Activated CD4-positive, alpha-beta T cell treated with anti-CD3 and anti-CD28 coated beads, Interleukin-2, amount 10 ng/mL, durations not matched to agents 24 days and 14 days (primary cell): ENCODE measurements around the gene MRTFA. TPM values are rescaled to one million over a fixed set of nuclear protein-coding genes. Genes with fewer than 3 reads are reported as not detected.
A peak's percentile ranks its signal among the peaks of the same experiment; 100 is the strongest.

Experiments used
- DNase-seq: peaks from one replicate; pipeline ENCODE4 v3.0.0; 2022
- H3K27ac Mint-ChIP-seq: one replicate; pipeline ENCODE4 v1.8.0; 2022; ENCODE audit warnings: mild to moderate bottlenecking, mixed read lengths
- H3K27me3 Mint-ChIP-seq: one replicate; pipeline ENCODE4 v1.8.0; 2022; ENCODE audit warnings: mixed read lengths
- H3K36me3 Mint-ChIP-seq: one replicate; pipeline ENCODE4 v1.8.0; 2022; ENCODE audit warnings: low read depth, mild to moderate bottlenecking, mixed read lengths
- H3K4me1 Mint-ChIP-seq: one replicate; pipeline ENCODE4 v1.8.0; 2021; ENCODE audit warnings: mixed read lengths
- H3K4me3 Mint-ChIP-seq: one replicate; pipeline ENCODE4 v1.8.0; 2022; ENCODE audit warnings: mild to moderate bottlenecking, moderate library complexity, mixed read lengths
- H3K9me3 Mint-ChIP-seq: one replicate; pipeline ENCODE4 v1.8.0; 2021; ENCODE audit warnings: mixed read lengths
- intact Hi-C: fragments of 100-400 bp; cut with micrococcal nuclease; formaldehyde crosslinking; loops from one replicate; pipeline ENCODE4 v1.15.1; 2023
- total RNA-seq: library from RNA; stranded (reverse); gene quantifications from 2 replicates; pipeline ENCODE4 v1.2.3, GENCODE V29; 2022

The MRTFA gene
- total RNA-seq, 1 donor from 2014 or later = 51.7 TPM

DNA sequence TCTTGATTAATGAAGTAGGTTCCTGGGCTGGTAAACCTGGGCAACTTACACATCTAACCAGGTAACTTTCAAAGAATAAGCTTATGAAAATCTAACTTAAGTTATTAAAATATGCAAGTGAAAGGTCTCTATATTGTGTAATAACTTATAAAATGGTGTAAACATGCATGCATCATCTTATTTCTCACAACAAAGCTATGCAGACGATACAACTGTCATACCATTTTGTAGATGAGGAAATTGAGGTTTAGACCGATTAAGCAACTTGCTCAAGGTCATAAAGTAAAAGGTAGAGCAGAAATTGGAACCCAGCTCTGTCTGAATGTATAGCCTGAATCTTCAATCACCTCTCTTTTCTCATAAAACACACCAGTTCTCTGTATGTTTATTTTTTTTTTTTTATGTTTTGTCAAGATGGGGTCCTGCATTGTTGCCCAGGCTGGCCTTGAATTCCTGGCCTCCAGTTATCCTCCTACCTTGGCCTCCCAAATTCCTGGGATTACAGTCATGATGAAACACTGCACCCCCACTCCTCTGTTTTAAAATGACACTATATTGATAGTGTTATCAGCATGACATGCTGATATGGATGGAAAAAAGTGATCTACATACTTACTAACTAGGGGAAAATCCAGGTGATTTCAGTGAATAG is 156.5 kb downstream of the MRTFA start:
- no peak for DNase-seq
- H3K4me3 Mint-ChIP-seq = no peak overlapping the region
- no peaks in the 10 kb centered on the region for H3K9me3 Mint-ChIP-seq
- intact Hi-C loops = no loop called here
- H3K27ac Mint-ChIP-seq = no peak overlapping the region
- peaks cover 2% of the 10 kb centered on the region for H3K36me3 Mint-ChIP-seq
- no peaks in the 10 kb centered on the region for H3K27me3 Mint-ChIP-seq
- peaks cover 26% of the 10 kb centered on the region for H3K4me1 Mint-ChIP-seq

DNA sequence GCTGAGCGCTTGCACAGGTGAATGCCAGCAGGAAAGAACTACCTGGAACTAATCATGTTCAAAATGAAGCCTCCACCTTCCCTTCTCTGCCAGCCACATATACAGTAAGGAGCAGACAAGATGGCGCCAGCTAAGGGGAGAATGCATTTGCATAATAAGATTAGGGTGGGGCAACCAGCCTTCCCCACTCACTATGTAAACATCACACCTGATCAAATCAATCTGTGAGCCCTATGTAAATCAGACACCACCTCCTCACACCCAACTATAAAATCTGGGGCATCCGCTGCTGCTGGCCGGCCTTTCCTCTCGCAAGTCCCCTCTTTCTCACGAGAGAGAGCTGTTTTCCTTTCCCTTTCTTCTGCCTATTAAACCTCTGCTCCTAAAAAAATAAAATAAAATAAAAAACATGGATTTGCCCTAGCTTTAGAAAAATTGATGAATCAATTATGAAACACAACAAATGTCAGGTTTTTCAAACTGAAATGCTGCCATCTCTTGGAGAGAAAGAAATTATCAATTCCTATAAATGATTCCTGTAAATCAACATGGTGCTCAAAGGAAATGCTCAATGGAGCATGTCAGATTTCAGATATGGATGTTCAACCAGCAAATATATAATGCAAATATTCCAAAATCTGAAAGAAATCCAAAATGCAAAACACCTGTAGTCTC is 157.3 kb downstream of the MRTFA start:
- no peaks in the 10 kb centered on the region for H3K27me3 Mint-ChIP-seq

DNA sequence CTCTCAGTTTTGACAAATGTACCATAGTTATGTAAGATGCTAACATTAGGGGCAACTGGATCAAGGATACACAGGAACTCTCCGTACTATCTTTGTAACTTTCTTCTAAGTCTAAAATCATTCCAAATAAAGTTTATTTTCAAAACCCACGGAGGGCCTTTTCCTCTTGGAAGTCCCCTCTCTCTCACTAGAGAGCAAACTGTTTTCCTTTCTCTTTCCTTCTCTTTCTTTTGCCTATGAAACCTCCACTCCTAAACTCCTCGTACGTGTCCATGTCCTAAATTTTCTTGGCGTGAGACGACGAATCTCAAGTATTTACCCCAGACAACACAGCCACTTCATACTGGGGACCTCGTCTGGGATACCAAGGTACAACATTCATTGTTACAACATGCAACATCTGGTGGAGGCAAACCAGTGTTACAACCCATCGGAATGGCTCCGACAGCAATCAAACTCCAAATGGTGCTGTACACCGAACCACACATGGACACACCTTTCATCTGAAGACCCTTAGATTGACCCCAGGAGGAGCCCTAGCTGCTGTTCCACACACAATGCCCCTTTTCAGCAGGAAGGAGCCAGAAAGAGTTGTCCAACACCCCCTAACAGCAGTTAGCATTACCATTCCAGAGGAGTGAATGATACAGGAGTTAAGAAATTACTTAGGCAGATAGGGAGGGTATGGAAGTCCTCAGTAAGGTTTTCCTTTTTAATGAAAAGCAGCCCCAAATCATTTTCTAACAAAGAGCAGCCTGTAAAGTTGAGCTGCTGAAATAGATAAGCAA is 158.0 kb downstream of the MRTFA start:
- intact Hi-C loops = no loop called here
- no peak overlapping the region for H3K4me3 Mint-ChIP-seq
- no peak for DNase-seq
- H3K27ac Mint-ChIP-seq = no peak overlapping the region
- no peaks in the 10 kb centered on the region for H3K27me3 Mint-ChIP-seq
- peaks cover 28% of the 10 kb centered on the region for H3K4me1 Mint-ChIP-seq
- peaks cover 2% of the 10 kb centered on the region for H3K36me3 Mint-ChIP-seq
- H3K9me3 Mint-ChIP-seq = no peaks in the 10 kb centered on the region

More for the DNA sequence above, 157.3 kb downstream of the MRTFA start:
- DNase-seq = no peak
- Mint-ChIP-seq H3K4me3 (no peak overlapping the region), H3K9me3 (no peaks in the 10 kb centered on the region), H3K27ac (no peak overlapping the region), H3K36me3 (peaks cover 2% of the 10 kb centered on the region), H3K4me1 (peaks cover 28% of the 10 kb centered on the region)
- intact Hi-C loops = no loop called here

DNA sequence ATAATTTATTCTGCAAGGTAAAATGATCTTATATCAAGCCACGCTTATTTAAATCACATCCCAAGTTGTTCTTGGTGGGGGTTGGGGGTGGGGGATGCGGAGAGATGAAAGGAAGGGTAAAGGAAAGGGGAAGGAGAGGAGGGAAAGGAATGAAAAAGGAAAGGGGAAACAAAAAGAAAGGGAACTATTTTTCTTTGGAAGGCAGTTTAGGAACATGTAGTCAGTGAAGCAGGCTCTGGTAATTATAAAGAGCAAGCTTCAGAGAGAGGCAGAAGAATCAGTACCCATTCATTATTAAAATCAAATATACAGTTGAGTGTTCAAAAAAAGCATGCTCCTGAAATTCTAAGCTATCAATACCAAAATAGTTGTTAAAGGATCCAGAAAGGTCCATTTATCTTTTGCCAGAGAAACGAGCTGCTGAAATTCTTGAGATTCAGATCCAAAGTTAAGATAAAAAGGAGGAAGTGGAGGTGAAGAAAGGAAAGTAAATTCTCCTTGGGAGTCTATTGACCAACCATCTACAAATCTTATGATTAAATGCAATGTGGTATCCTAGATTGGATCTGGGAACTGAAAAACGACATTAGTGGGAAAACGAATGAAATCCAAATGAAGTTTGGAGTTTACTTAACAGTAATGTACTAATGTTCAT is 158.7 kb downstream of the MRTFA start:
- intact Hi-C loops = no loop called here

DNA sequence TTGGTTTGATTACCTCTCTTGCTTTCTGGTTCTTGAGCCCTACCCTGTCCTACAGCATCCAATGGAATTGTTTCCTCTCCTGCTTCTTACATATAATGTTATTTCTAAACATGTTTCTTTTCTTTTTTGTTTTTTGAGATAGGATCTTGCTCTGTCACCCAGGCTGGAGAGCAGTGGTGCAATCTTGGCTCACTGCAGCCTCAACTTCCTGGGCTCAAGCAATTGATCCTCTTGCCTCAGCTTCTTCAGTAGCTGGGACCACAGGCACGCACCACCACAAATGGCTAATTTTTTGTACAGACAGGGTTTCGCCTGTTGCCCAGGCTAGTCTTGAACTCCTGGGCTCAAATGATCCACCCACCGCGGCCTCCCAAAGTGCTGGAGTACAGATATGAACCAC is 160.2 kb downstream of the MRTFA start:
- Mint-ChIP-seq H3K27ac (no peak overlapping the region), H3K4me3 (no peak overlapping the region), H3K4me1 (peaks cover 27% of the 10 kb centered on the region), H3K27me3 (no peaks in the 10 kb centered on the region), H3K9me3 (no peaks in the 10 kb centered on the region), H3K36me3 (peaks cover 2% of the 10 kb centered on the region)
- intact Hi-C loops = no loop called here
- DNase-seq = no peak

More for the DNA sequence above, 158.7 kb downstream of the MRTFA start:
- Mint-ChIP-seq H3K36me3 (peaks cover 2% of the 10 kb centered on the region), H3K27ac (no peak overlapping the region), H3K4me1 (peaks cover 28% of the 10 kb centered on the region), H3K4me3 (no peak overlapping the region), H3K9me3 (no peaks in the 10 kb centered on the region), H3K27me3 (no peaks in the 10 kb centered on the region)
- no peak for DNase-seq

DNA sequence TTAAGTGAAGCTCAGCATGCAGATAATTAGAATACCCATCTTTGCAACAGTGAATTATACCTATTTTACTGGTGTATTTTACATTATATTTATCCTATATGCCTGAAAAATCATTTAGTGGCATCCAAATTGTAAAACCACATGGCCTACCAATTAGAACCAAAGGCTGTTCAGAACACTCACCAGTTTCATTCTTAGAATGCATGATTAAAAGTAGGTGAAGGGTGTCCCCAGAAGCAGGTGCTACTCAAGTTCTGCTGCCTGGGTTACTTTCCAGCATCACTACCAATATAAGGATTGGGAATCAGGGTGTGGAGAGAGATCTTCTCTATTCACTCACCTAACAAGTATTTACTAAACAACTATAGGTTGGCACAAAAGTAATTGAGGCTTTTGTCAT is 162.8 kb downstream of the MRTFA start:
- DNase-seq = no peak
- Mint-ChIP-seq H3K36me3 (no peaks in the 10 kb centered on the region), H3K27ac (no peak overlapping the region), H3K9me3 (no peaks in the 10 kb centered on the region), H3K4me3 (no peak overlapping the region), H3K27me3 (no peaks in the 10 kb centered on the region), H3K4me1 (peaks cover 19% of the 10 kb centered on the region)
- intact Hi-C loops = no loop called here

DNA sequence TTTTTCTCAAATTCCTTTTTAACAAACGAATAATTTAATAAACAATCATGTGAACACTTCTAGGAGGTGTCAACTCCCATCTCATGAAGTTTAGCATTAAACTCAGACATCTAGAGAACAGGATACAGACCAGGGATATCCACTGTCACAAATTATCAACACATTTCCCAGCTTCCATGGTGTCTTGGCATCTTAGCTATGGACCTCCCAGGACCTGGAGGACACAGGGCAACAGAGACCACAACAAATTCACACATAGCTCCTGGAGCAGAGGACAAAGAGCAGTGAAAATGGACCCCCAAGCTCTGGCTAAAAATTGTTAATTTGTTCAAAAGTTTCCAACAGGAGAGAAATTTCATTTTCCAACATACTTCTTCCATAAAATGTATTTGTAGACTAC is 163.9 kb downstream of the MRTFA start:
- Mint-ChIP-seq H3K27ac (no peak overlapping the region), H3K36me3 (no peaks in the 10 kb centered on the region), H3K4me3 (no peak overlapping the region), H3K9me3 (no peaks in the 10 kb centered on the region), H3K27me3 (no peaks in the 10 kb centered on the region), H3K4me1 (peaks cover 11% of the 10 kb centered on the region)
- intact Hi-C loops = no loop called here
- no peak for DNase-seq

DNA sequence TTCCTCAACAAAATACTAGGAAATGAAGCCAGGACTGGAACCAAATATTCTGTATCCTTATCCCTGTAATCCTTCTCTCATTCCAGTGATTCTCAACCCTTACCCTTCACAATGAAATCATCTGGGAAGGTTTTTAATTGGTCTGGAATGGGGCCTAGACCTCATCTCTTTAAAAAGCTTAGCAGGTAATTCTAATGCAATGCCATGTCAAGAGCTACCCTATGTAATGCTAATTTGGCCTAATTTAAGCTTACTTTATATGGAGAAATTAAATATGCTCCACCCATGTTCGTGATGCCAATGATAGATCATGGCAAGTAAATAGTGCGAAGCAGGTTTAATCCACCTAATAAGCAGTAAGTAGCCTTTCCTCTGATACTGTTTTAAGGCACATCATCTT is 164.5 kb downstream of the MRTFA start:
- no peak for DNase-seq
- no peaks in the 10 kb centered on the region for H3K27me3 Mint-ChIP-seq
- H3K9me3 Mint-ChIP-seq = no peaks in the 10 kb centered on the region
- no peak overlapping the region for H3K27ac Mint-ChIP-seq
- H3K36me3 Mint-ChIP-seq = no peaks in the 10 kb centered on the region
- H3K4me3 Mint-ChIP-seq = no peak overlapping the region
- peaks cover 10% of the 10 kb centered on the region for H3K4me1 Mint-ChIP-seq
- intact Hi-C loops = no loop called here

DNA sequence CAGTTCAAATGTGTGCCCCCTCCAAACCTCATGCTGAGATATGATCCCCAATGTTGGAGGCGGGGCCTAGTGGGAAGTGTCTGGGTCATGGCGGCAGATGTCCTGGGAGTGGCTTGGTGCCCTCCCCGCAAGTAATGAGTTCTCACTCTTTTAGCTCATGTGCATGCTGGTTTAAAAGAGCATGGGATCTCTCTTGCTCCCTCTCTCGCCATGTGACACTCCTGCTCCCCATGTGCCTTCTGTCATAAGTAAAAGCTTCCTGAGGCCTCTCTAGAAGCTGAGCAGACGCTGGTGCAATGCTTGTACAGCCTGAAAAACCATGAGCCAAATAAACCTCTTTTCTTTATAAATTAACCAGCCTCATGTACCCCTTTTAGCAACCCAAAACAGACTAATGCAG is 167.3 kb downstream of the MRTFA start:
- H3K4me3 Mint-ChIP-seq = no peak overlapping the region
- intact Hi-C loops = no loop called here
- peak overlapping the region; percentile 41 for H3K27ac Mint-ChIP-seq
- DNase-seq = no peak
- no peaks in the 10 kb centered on the region for H3K36me3 Mint-ChIP-seq
- H3K9me3 Mint-ChIP-seq = no peaks in the 10 kb centered on the region
- H3K27me3 Mint-ChIP-seq = no peaks in the 10 kb centered on the region
- H3K4me1 Mint-ChIP-seq = peaks cover 8% of the 10 kb centered on the region

DNA sequence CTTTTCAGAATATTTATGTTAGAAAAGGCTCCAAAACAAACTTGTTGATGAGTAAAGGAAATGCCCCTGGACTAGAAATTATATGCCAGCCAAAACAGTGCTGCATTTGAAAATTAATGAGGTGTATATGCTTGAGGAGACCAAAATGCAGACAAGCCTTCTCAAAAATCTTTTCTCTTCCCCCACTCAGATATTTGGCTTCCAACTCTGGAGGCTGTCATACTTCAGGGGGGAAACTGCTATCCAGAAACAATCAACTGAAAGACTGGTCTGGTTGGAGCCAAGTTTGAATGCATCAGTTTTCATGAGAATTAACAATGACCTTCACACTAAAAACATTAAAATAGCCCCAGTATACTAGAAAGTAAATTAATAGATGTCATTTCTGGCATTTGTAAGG is 167.9 kb downstream of the MRTFA start:
- H3K27ac Mint-ChIP-seq = no peak overlapping the region
- no peak overlapping the region for H3K4me3 Mint-ChIP-seq
- intact Hi-C loops = no loop called here
- H3K27me3 Mint-ChIP-seq = no peaks in the 10 kb centered on the region
- H3K9me3 Mint-ChIP-seq = no peaks in the 10 kb centered on the region
- H3K4me1 Mint-ChIP-seq = peaks cover 10% of the 10 kb centered on the region
- DNase-seq = no peak
- no peaks in the 10 kb centered on the region for H3K36me3 Mint-ChIP-seq

DNA sequence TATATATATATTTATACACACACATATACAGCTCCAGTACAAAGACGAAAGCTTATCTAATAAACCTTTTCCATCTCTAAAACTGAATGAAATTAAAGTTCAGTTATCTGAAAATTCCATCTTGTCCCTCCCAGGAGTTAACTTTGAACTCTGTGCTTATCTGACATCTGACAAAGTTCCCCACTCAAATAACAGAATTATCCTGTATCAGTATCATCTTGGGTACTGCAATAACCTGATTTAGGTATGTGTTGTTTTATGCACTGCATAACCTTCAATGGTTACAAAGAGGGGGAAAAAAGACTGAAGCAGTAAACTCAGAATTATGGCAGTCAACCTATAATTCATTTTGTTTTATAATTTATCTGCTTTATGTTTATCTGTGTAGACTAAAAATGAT is 169.5 kb downstream of the MRTFA start:
- intact Hi-C loops = no loop called here
- DNase-seq = no peak
- peaks cover 25% of the 10 kb centered on the region for H3K4me1 Mint-ChIP-seq
- H3K27ac Mint-ChIP-seq = no peak overlapping the region
- no peaks in the 10 kb centered on the region for H3K27me3 Mint-ChIP-seq
- H3K36me3 Mint-ChIP-seq = peaks cover 5% of the 10 kb centered on the region
- H3K4me3 Mint-ChIP-seq = no peak overlapping the region
- no peaks in the 10 kb centered on the region for H3K9me3 Mint-ChIP-seq

DNA sequence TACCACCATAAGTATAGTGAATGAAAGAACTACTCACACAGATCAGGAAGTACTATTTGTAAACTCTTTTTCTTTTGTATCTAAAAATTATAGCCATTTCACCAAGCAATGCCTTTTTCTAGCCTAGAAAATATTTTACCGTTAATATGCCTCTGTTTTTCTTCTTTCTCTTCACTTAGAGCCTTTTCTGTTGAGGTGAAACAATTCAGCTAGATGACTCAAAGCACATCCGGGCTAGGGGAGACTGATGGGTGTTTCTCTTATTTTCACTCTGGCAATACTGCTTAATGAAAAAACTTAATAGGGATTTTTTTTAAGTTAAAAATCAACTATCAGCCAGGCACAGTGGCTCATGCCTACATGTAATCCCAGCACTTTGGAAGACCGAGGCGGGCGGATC is 172.8 kb downstream of the MRTFA start:
- no peaks in the 10 kb centered on the region for H3K9me3 Mint-ChIP-seq
- peaks cover 18% of the 10 kb centered on the region for H3K36me3 Mint-ChIP-seq
- peak overlapping the region; percentile 98 for H3K4me3 Mint-ChIP-seq
- DNase-seq = peak; percentile 76
- peaks cover 44% of the 10 kb centered on the region for H3K4me1 Mint-ChIP-seq
- intact Hi-C loops = loop anchor here (2.0 kb wide), 2 partner anchors 25 to 55 kb away; no protein-coding TSS in a partner anchor
- H3K27ac Mint-ChIP-seq = peak overlapping the region; percentile 97
- no peaks in the 10 kb centered on the region for H3K27me3 Mint-ChIP-seq

DNA sequence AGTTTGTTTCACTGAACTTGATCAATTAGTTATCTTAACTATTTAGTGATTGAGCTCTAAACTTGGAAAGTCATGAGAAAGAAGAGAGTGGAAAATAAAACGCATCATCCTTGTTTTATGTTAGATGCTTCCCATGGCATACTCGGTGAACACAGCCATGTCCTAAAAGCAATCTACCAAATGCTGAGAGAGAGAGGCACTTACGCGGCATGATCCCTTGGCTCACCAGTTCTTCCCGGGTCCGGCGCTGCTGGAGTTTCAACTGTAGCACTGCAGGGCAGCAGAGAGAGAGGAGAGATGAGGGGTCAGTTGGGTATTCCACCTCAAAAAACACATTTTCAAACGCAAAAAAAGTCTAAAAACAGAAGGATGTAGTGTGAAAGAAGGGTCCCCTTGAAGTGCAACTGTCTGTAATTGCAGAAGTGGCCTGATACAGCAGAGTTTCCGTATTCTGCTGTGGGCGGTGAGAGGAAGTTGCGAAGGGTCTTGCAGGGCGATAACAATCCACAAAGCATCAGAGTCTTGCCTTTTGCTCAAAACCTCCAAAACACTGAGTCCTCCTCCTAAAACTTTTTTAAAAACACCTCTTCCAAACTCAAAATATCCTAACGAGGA is 173.4 kb downstream of the MRTFA start:
- Mint-ChIP-seq H3K36me3 (peaks cover 21% of the 10 kb centered on the region), H3K27ac (peak overlapping the region; percentile 97), H3K9me3 (no peaks in the 10 kb centered on the region), H3K27me3 (no peaks in the 10 kb centered on the region), H3K4me1 (peaks cover 48% of the 10 kb centered on the region), H3K4me3 (peak overlapping the region; percentile 98)
- intact Hi-C loops = loop anchor here (2.0 kb wide), 2 partner anchors 24 to 56 kb away; no protein-coding TSS in a partner anchor
- DNase-seq = peak; percentile 85
